ENCODE data around the gene KLHL29. TPM values are rescaled to one million over a fixed set of nuclear protein-coding genes. Genes with fewer than 3 reads are reported as not detected.
A peak's percentile ranks its signal among the peaks of the same experiment; 100 is the strongest.

The KLHL29 gene
- total RNA-seq, 1 experiment from 2014 or later = 2.4 TPM

GRCh38 chr2:23441414-23441813 lies 56.4 kb downstream of the KLHL29 start:
- WGBS (ENCODE audit: extremely low coverage, insufficient read length, low lambda C conversion rate) = no CpG with 5 or more reads among the region's 1 CpG
- no peak overlapping the region for H3K14ac ChIP-seq (ENCODE audit: insufficient read depth, low read length)
- H2BK12ac ChIP-seq (ENCODE audit: insufficient read length, low read depth, low read length) = no peak overlapping the region
- H2BK5ac ChIP-seq (ENCODE audit: insufficient read length, low read length) = no peak overlapping the region
- H3K9ac ChIP-seq (ENCODE audit: extremely low read depth, insufficient read length, low read length) = no peak overlapping the region
- no peak overlapping the region for H2AFZ ChIP-seq (ENCODE audit: low read length)
- H3K9me3 Mint-ChIP-seq = peaks cover 6 to 12% of the 10 kb centered on the region in 2 experiments; a peak in 4 of 5 replicates
- no peak overlapping the region for H3K18ac ChIP-seq (ENCODE audit: insufficient read length, low read depth, low read length)
- H3K9me3 ChIP-seq (ENCODE audit: control insufficient read depth, low read depth, low read length) = peaks cover 12% of the 10 kb centered on the region
- no peak overlapping the region for H3K56ac ChIP-seq (ENCODE audit: insufficient read length, low read depth, low read length)
- no peak overlapping the region for H3K4me2 ChIP-seq (ENCODE audit: insufficient read depth, insufficient read length, low read length)
- no peaks in the 10 kb centered on the region for H3K79me2 ChIP-seq (ENCODE audit: insufficient read depth, low read length)
- no peak overlapping the region for H3K4me3 Mint-ChIP-seq
- DNase-seq = peak; percentile 3
- H3K27me3 Mint-ChIP-seq (ENCODE audit: low read depth) = peaks cover 10% of the 10 kb centered on the region
- no peak overlapping the region for H3K27ac ChIP-seq (ENCODE audit: insufficient read length, low read depth, low read length)
- H3K27ac Mint-ChIP-seq = no peak overlapping the region
- H4K8ac ChIP-seq (replicated peaks; ENCODE audit: insufficient read length, low read depth, low read length) = no peak overlapping the region
- no peak overlapping the region for H4K91ac ChIP-seq (ENCODE audit: insufficient read length, low read depth, low read length)
- H4K5ac ChIP-seq (ENCODE audit: insufficient read length, low read depth, low read length) = no peak overlapping the region
- no peak overlapping the region for H3K4ac ChIP-seq (ENCODE audit: low read depth, low read length)
- no peaks in the 10 kb centered on the region for H3K4me1 ChIP-seq (ENCODE audit: insufficient read depth, low read length)
- no peak overlapping the region for H2BK15ac ChIP-seq (ENCODE audit: low read depth, low read length)
- H3K79me1 ChIP-seq (ENCODE audit: insufficient read depth, low read depth, low read length, poor library complexity, severe bottlenecking) = no peaks in the 10 kb centered on the region
- H3K4me1 Mint-ChIP-seq = peaks cover 6% of the 10 kb centered on the region in 2 experiments
- H3T11ph ChIP-seq (ENCODE audit: low read length) = no peak overlapping the region
- no peaks in the 10 kb centered on the region for H3K23me2 ChIP-seq (ENCODE audit: insufficient read length, low read depth, low read length, poor library complexity, severe bottlenecking)
- H3K27me3 ChIP-seq (ENCODE audit: insufficient read depth, low read length) = no peaks in the 10 kb centered on the region
- no peak overlapping the region for H2BK120ac ChIP-seq (ENCODE audit: low read depth, low read length, poor library complexity, severe bottlenecking)
- no peak overlapping the region for H3K23ac ChIP-seq (ENCODE audit: insufficient read length, low read depth, low read length)
- no peak overlapping the region for H2BK20ac ChIP-seq (ENCODE audit: low read depth, low read length, poor library complexity, severe bottlenecking)
- no peak overlapping the region for H2AK5ac ChIP-seq (ENCODE audit: insufficient read length, low read length)
- H4K20me1 ChIP-seq (ENCODE audit: control insufficient read depth, insufficient read depth, insufficient read length) = no peaks in the 10 kb centered on the region
- peaks cover 5 to 6% (median 5%) of the 10 kb centered on the region in 3 experiments; a peak in 4 of 7 replicates for H3K36me3 Mint-ChIP-seq (ENCODE audit: insufficient read depth in 1 of 3, low read depth in 3 of 3)
- no peak for TF ChIP-seq CTCF (conservative IDR thresholded peaks at IDR 0.05)
